GM06990 (cell line): ENCODE results near the gene PTK7.

ENCODE experiments used
- DNase-seq: peaks from one replicate; pipeline ENCODE4 v3.0.0-alpha.2; 2011; ENCODE audit not compliant: insufficient read length; ENCODE audit errors: extremely low read depth
- H3K27me3 ChIP-seq: replicated peaks from 2 replicates; pipeline ENCODE4 v1.6.0; 2011; ENCODE audit warnings: low read length; ENCODE audit not compliant: control insufficient read depth, insufficient read depth
- H3K36me3 ChIP-seq: 2 replicates; pipeline ENCODE4 v1.5.1; 2011; ENCODE audit warnings: low read length; ENCODE audit not compliant: control insufficient read depth, insufficient read depth
- H3K4me3 ChIP-seq: replicated peaks from 2 replicates; pipeline ENCODE4 v1.5.1; 2011; ENCODE audit warnings: low read depth, mild to moderate bottlenecking, control low read depth, low read length
- TF ChIP-seq, protein P1 (sequence below): IDR thresholded peaks from 2 replicates; pipeline ENCODE4 v1.5.1; 2011; ENCODE audit warnings: low read length, control low read depth, mild to moderate bottlenecking, inconsistent platforms; ENCODE audit not compliant: insufficient read depth, poor library complexity, severe bottlenecking

The PTK7 gene

DNA sequence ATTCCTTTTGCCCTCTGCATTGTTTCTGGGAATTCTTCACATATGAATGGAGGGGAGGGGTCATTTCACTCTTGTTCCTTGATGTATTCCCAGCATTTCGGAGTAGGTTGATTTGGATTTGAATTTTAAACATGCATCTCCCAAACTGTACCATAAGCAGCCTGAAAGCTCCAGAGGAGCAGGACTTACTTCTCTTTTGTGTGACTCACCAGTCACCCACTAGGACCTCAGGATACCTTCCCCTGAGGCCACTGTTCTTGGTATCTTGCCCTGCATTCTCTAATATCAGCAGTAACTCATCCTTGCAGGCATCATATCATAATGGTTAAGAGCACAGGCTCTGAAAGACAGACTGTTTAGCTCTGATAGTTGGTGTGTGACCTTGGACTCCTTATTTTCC is 17.6 kb upstream of the PTK7 start:
- no peak for DNase-seq
- TF ChIP-seq, protein P1, sequence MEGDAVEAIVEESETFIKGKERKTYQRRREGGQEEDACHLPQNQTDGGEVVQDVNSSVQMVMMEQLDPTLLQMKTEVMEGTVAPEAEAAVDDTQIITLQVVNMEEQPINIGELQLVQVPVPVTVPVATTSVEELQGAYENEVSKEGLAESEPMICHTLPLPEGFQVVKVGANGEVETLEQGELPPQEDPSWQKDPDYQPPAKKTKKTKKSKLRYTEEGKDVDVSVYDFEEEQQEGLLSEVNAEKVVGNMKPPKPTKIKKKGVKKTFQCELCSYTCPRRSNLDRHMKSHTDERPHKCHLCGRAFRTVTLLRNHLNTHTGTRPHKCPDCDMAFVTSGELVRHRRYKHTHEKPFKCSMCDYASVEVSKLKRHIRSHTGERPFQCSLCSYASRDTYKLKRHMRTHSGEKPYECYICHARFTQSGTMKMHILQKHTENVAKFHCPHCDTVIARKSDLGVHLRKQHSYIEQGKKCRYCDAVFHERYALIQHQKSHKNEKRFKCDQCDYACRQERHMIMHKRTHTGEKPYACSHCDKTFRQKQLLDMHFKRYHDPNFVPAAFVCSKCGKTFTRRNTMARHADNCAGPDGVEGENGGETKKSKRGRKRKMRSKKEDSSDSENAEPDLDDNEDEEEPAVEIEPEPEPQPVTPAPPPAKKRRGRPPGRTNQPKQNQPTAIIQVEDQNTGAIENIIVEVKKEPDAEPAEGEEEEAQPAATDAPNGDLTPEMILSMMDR: no peak
- peak overlapping the region; percentile 75 for H3K4me3 ChIP-seq
- H3K27me3 ChIP-seq: no peaks in the 10 kb centered on the region
- H3K36me3 ChIP-seq: peaks cover 10% of the 10 kb centered on the region

DNA sequence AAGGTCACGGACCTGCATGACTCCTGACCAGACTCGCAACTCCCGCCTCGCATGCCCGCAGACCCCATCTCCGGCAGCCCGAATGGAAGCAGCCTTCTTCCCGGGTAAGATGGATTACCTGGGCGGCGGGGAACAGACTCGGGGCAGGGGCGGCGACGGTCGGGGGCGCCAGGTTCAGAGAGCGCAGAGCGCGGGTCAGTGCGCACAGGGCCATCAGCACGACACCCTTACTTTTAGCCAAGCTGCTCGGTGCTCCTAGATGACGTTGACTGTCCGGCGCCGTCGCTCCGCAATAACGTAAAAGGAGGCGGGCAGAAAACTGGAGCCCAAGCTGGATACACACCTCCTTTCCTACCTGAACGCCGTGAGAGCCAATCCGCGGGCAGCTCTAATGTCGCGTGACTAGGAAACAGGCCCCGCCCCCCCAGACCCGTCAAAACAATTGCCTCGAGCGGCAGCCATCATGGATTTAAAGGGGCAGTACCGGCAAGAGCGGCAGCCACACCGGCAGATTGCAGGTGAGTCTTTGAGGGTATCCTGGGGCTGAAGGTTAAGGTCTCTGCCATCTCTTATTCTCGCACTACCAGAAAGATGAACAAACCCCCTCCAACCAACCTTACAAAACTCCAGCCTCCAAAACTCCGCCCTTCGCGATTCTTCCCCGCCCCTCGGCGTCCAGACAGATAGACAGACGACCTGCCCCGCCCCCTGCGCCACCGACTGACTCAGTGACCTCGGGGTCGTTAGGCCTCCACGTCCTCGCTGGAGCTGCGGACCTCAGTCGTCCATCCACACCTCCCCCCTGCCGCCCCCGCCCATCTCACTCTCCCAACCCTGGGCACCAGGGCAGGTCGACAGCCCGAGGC is 16.7 kb upstream of the PTK7 start, which contains the start of the genes KLC4 and MRPL2:
TSS of gene KLC4 (plus strand) at position 464 of the 866 bp plus-strand sequence. CDS start 1,705 bp downstream, outside the sequence.
TSS of gene MRPL2 (minus strand) at position 267 of the 866 bp plus-strand sequence. CDS start at position 214, 53 bp downstream.
- Histone ChIP-seq H3K27me3 (no peaks in the 10 kb centered on the region), H3K36me3 (peaks cover 10% of the 10 kb centered on the region), H3K4me3 (peak within 1 kb of the TSS; percentile 75)
- TF ChIP-seq, protein P1: no peak
- peak; percentile 94 for DNase-seq

DNA sequence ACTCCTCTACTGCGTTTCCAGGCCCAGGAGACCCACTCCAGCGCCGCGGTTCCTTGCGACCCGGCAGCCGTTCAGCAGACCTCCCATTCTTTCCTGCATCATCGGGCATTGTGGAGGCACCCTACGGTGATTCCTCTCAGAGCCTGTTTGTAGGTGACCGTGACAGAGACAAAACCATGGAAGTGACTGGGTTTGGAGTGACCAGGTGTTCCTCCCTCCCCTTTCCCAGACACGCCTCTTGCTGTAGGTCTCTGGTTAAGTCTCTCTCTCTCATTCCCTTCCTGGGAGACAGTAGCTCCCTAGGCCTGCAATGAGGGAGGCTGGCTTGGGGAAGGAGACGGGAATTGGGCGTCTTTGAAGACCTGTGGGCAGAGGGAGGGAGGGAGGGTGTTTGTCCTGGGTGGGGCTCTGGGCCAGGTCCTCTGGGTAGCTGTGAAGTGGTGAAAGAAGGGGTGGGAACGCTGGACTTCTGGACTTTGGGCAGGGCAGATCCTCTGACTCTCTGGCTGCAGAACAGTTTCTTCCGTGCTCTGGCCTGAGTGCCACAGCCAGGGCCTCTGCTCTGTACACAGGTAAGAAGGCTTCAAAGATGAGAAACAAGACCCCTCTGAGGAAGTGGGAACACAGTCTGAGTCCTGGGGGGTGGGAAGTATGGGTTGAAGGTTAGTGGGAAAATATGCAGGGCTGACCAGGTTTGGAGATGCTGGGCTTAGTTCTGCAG is 15.9 kb upstream of the PTK7 start:
- TF ChIP-seq, protein P1: no peak
- H3K4me3 ChIP-seq: peak overlapping the region; percentile 75
- H3K27me3 ChIP-seq: no peaks in the 10 kb centered on the region
- peaks cover 10% of the 10 kb centered on the region for H3K36me3 ChIP-seq
- no peak for DNase-seq

DNA sequence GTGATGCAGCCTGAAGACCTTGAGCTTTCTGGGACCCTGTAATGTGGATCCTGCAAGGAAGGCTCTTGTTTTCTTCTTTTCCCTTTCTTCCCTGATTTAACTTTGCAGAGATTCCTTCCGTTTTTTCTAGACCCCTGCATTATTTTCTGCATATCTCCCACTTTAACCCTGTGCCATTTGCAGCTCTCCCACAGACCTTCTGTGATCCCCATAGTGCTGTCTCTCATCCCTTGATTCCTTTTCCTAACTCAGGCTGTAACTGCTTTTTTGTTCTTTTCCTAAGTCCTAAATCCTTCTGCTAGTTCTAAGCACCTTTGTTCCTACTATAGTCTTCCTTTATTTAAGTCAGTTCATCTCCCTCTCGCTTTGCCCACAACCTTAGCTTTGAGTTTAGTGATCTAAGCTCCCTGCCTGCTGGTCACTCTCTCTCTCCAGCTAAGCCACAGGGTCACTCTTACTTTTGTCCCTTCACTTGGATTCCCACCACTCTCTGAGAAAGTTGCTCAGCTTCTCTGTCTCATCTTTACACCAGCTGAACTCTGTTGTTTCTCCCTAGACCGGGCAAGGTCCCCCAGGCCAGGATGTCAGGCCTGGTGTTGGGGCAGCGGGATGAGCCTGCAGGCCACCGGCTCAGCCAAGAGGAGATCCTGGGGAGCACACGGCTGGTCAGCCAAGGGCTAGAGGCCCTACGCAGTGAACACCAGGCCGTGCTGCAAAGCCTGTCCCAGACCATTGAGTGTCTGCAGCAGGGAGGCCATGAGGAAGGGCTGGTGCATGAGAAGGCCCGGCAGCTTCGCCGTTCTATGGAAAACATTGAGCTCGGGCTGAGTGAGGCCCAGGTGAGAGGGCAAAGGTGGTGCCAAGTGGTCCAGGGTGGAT is 15.1 kb upstream of the PTK7 start:
- no peak for DNase-seq
- Histone ChIP-seq H3K4me3 (no peak overlapping the region), H3K36me3 (peaks cover 5% of the 10 kb centered on the region), H3K27me3 (no peaks in the 10 kb centered on the region)
- TF ChIP-seq, protein P1: no peak

DNA sequence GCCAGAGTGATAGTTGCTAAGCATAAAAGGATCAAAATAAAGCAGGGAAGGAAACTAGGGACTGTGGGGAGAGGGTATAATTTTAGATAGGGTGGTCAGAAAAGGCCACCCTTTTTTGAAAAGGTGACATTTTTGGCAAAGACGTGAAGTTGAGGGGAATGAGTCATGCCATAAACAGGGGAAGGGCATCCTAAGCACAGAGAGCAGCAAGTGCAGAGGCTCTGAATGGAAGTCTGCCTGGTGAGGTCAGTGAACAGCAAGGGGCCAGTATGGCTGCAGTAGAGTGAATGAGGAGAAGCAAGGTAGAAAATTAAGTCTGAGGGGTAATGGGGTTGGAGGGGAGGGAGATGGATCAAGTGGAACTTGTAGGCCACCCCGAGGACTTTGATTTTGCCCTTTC is 14.3 kb upstream of the PTK7 start:
- DNase-seq: no peak
- TF ChIP-seq, protein P1: no peak
- peaks cover 4% of the 10 kb centered on the region for H3K36me3 ChIP-seq

More for the DNA sequence above, 14.3 kb upstream of the PTK7 start:
- Histone ChIP-seq H3K4me3 (no peak overlapping the region), H3K27me3 (no peaks in the 10 kb centered on the region)
